ENCODE data around the gene ARHGAP26.
A peak's percentile ranks its signal among the peaks of the same experiment; 100 is the strongest.

Gene ARHGAP26

GRCh38 chr5:142769793-142770649 is at the start of gene ARHGAP26:
ARHGAP26 (plus strand) TSS chr5:142770377; CDS start chr5:142770762, 385 bp downstream.
- DNase-seq (ENCODE audit: low spot score) = peak; percentile 98

- peak; percentile 96 for DNase-seq (ENCODE audit: low spot score)
Measured at GRCh38 chr5:142720641-142721271, 49.4 kb upstream of the ARHGAP26 start.

- DNase-seq (ENCODE audit: low spot score) = no peak
Measured at GRCh38 chr5:142722146-142722545, 48.0 kb upstream of the ARHGAP26 start.

- DNase-seq (ENCODE audit: low spot score) = no peak
Measured at GRCh38 chr5:142722896-142723295, 47.3 kb upstream of the ARHGAP26 start.

GRCh38 chr5:142724821-142725220 is 45.4 kb upstream of the ARHGAP26 start:
- DNase-seq (ENCODE audit: low spot score) = no peak

- peak; percentile 73 for DNase-seq (ENCODE audit: low spot score)
Measured at GRCh38 chr5:142725231-142726187, 44.7 kb upstream of the ARHGAP26 start.

- DNase-seq (ENCODE audit: low spot score) = peak; percentile 88
Measured at GRCh38 chr5:142726188-142726731, 43.9 kb upstream of the ARHGAP26 start.

GRCh38 chr5:142727735-142728047 is 42.5 kb upstream of the ARHGAP26 start:
- no peak for DNase-seq (ENCODE audit: low spot score)

- no peak for DNase-seq (ENCODE audit: low spot score)
Measured at GRCh38 chr5:142735323-142736246, 34.6 kb upstream of the ARHGAP26 start.

GRCh38 chr5:142736247-142736632 is 33.9 kb upstream of the ARHGAP26 start:
- no peak for DNase-seq (ENCODE audit: low spot score)

GRCh38 chr5:142737179-142737578 is 33.0 kb upstream of the ARHGAP26 start:
- no peak for DNase-seq (ENCODE audit: low spot score)

- DNase-seq (ENCODE audit: low spot score) = peak; percentile 58
Measured at GRCh38 chr5:142740474-142741242, 29.5 kb upstream of the ARHGAP26 start.

GRCh38 chr5:142743592-142744441 is 26.4 kb upstream of the ARHGAP26 start:
- DNase-seq (ENCODE audit: low spot score) = no peak

GRCh38 chr5:142745268-142745667 is 24.9 kb upstream of the ARHGAP26 start:
- DNase-seq (ENCODE audit: low spot score) = no peak

GRCh38 chr5:142746532-142747433 is 23.4 kb upstream of the ARHGAP26 start:
- DNase-seq (ENCODE audit: low spot score) = no peak

- no peak for DNase-seq (ENCODE audit: low spot score)
Measured at GRCh38 chr5:142748132-142748531, 22.0 kb upstream of the ARHGAP26 start.

- peak; percentile 59 for DNase-seq (ENCODE audit: low spot score)
Measured at GRCh38 chr5:142748568-142749249, 21.5 kb upstream of the ARHGAP26 start.

- DNase-seq (ENCODE audit: low spot score) = peak; percentile 62
Measured at GRCh38 chr5:142749321-142749720, 20.9 kb upstream of the ARHGAP26 start.
